Activated CD4-positive, alpha-beta T cell treated with anti-CD3 and anti-CD28 coated beads, Interleukin-2, Interleukin-4, amounts not matched to agents 100 ng/mL and 50 ng/mL, durations not matched to agents 16 hours and 8 hours (primary cell): ENCODE data around the gene SDHD.
A peak's percentile ranks its signal among the peaks of the same experiment; 100 is the strongest.

Source experiments
- DNase-seq: peaks from one replicate; pipeline ENCODE4 v3.0.0-alpha.2; 2020; ENCODE audit warnings: low spot score

SDHD gene

DNA sequence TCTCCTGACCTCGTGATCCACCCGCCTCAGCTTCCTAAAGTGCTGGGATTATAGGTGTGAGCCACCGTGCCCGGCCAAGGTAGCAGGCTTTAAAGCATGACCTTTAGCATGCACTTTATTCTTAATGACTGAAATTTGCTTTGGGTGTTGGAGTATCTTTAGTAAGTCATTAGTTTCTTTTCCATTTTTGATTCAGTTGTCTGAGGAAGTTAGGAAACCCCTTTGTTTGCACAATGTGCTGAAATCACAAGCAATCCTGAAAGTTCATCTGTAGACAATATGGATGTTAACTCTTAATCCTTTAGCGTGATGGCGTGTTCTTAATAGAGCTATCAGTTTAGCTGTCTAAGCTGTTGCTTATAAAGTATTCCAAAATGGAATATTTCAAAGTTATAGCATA lies 16.8 kb downstream of the SDHD start:
- no peak for DNase-seq

DNA sequence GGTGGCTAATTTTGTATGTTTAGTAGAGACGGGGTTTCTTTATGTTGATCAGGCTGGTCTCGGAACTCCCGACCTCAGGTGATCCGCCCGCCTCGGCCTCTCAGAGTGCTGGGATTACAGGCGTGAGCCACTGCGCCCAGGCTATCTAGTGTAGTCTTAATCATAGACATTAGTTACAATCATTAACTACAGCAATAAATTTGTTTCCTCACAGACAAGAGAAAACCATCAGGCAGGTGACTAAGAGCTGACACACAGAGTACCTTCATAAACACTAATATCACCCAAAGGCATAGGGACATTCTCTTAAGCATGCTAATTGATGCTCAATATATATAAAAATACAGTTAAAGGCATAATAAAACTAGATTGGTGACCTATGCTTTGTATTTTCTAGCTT lies 19.4 kb downstream of the SDHD start:
- no peak for DNase-seq

DNA sequence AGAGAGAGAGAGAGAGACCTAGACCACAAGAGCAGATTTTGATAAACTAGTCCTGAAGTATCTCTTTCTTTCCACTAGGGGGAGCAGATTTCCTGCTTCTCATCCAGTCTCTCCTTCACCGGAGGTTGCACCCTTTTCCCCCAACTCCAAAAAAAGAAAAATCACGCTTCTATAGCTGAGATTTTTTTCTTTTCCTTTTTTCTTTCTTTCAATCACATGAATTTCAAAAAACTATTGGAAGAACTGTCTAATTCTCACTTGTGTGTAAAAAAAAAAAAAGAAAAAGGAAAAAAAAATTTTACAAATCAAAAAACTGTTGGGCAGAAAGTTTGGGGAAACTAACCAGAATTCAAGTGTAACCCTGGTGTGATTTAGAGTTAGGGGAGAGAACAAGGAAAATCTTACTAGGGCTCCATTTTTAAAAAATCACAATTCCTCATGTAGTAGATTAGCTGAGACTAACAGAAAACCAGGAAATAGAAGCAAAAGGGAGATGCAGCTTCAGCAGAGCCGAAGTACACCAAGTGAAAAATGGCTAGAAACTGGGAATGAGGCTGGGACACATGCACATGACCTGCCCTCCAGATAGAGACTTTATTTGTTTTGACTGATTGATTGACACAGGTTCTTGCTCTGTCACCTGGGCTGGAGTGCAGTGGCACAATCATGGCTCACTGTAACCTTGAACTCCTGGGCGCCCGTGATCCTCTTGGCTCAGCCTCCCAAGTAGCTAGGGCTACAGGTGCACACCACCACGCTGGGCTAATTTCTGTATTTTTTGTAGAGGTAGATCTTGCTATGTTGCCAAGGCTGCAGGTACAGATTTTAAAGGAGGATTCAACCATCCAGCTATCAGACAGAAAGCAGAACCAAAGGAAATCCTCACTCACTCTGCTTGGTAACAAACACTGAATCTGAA lies 27.1 kb downstream of the SDHD start:
- DNase-seq: peak; percentile 58

DNA sequence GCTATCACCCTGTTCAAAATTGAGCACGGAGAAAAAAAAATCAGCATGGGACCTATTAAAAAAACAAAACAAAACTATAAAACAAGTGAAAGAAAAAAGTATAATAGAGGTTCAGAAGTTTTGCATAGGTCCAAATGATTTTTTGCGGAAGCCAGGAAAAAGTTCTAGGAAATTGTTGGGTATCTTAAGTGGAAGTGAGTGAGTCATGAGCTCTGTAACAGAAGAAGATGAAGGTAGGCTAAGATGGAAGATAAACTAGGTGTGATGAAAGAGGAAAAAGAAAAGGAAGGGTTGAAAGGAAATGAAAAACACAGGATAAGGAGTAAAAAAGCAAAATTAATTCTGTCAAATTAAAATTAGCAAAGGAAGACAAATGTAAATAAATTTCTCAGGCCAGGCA lies 27.8 kb downstream of the SDHD start:
- no peak for DNase-seq

GRCh38 chr11:112115386-112115785 lies 28.7 kb downstream of the SDHD start:
- no peak for DNase-seq

DNA sequence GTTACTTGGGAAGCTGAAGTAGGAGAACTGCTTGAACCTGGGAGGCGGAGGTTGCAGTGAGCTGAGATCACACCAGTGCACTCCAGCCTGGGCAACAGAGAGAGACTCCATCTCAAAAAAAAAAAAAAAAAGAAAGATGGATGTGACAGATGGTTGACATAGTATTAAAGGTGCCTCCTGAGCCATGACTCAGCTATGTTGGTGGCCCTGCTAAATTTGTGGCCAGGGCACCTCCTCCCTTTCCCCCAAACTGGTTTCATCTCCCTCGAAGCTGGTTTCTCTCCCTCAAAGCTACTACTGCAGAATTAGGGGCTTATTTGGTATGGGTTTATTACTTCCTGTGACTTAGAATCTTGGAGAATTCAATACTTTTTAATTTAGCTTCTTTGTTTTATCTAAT lies 31.5 kb downstream of the SDHD start:
- peak; percentile 43 for DNase-seq

DNA sequence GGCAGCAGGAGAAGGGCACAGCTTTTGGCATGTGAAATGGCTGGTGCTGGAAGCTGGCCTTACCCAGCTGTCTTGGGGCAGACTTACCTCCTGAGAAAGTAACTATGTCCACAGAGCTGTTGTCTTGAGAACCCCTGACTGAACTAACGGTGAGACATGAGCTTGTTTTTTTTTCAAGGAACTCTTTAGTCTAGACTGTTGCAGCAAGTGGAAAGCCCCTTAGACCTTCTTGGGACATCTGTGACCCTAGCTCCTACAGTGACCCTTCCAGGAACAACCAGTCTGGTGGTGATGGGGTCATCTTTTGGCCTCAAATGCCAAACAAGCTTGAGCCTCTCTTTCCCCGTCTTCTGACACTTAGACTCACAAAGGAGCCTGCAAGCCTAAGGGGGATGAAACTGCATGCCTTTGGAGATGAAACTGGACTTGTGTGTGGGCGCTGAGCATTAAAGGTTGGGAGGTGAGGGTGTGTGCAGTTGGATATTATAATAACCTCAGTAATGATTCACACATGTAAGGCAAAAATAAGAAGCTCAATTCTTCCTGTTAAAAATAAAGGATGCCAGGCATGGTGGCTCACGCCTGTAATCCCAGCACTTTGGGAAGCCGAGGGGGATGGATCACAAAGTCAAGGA lies 35.4 kb downstream of the SDHD start:
- no peak for DNase-seq

GRCh38 chr11:112123129-112123528 lies 36.5 kb downstream of the SDHD start:
- no peak for DNase-seq

GRCh38 chr11:112127056-112127455 lies 40.4 kb downstream of the SDHD start:
- no peak for DNase-seq

GRCh38 chr11:112128483-112129121 lies 41.9 kb downstream of the SDHD start:
- DNase-seq: no peak

- DNase-seq: no peak
These were observed 43.0 kb downstream of the SDHD start for GRCh38 chr11:112129656-112130055.

DNA sequence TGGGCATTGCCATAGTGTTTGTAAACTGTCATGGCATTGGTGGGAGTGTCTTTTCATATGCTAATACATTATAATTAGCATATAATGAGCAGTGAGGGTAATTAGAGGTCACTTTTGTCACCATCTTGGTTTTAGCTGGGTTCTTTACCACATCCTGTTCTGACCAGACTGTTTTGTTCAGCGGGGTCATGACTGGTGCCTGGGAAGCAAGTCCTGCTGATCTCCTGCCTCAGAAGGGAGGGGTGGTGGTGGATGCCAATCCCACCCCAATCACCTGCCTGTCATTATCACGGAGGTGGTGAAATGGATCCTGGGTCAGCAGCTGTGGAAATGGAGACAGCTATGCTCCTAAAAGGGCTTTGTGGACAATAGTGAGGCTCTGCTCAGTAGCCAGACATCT lies 46.1 kb downstream of the SDHD start:
- no peak for DNase-seq

DNA sequence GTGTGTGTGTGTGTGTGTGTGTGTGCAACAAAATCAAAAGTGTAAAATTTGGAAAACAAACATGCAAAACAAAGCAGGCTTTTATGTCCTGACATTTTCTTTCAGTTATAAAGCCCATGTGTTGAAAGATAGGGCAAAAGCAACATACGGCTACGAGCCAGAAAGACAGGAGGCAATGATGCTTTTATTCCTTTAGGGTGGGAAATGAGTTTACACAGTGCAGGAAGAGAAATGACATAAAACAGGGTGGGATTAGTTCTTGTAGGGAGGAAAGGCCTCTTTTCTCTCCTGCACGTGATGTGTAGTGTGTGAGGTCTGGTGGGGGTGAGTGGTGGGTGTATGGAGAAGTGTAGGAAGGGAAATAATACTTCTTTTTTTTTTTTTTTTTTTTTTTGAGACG lies 47.8 kb downstream of the SDHD start:
- DNase-seq: no peak

DNA sequence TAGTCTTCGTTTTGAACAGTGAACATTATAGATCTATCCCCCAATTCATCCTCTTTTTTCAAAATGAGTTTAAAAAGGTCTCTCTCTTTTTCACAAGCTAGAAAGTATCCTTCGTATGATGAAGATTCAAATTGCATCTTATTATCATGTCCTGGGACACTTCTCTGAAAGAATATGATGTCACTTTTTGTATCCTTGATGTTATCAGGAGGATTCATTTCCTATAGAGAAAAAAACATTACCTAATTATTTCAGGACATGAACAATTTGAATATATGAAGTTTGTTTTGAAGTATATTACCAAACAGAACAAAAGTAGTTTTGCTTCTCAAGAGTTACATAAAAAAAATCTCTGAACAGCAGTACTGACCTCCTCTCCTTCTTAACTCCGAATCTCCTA lies 56.9 kb downstream of the SDHD start:
- DNase-seq: no peak
